OCI-LY7 (cell line): ENCODE results near the gene XRCC5. TPM values are rescaled to one million over a fixed set of nuclear protein-coding genes. Genes with fewer than 3 reads are reported as not detected.

ENCODE experiments used
- BruUV-seq: library from RNA; stranded (reverse); fragments of 400-500 nt; replicated peaks from 2 replicates; lab custom pipeline; 2021; lab: Mats Ljungman, UMichigan
- CTCF ChIA-PET: fragments of 300-600 bp; sonication (Branson Sonifier 250); formaldehyde crosslinking; loops from one replicate; lab custom pipeline; 2022; ENCODE audit warnings: antibody characterized with exemption; ENCODE audit not compliant: unreplicated experiment; lab: Charles Lee
- POLR2A ChIA-PET: fragments of 300-600 bp; sonication (Branson Sonifier 250); formaldehyde crosslinking; loops from one replicate; lab custom pipeline; 2022; ENCODE audit warnings: antibody characterized with exemption; lab: Charles Lee
- DNase-seq: peaks from one replicate; pipeline ENCODE4 v3.0.0-alpha.2; 2015; ENCODE audit warnings: low spot score
- H2AFZ ChIP-seq: fragments of 200-600 bp; sonication (generic), shearing (Covaris generic); 2 replicates; pipeline ENCODE4 v1.6.1; 2014; ENCODE audit warnings: mild to moderate bottlenecking, antibody characterized with exemption, low read length, moderate library complexity
- H3K27ac ChIP-seq: fragments of 200-600 bp; sonication (generic); 2 replicates; pipeline ENCODE4 v1.5.1; 2014; ENCODE audit warnings: mixed run types, low read depth, mild to moderate bottlenecking, moderate library complexity, low read length, inconsistent platforms; ENCODE audit not compliant: poor library complexity, severe bottlenecking
- H3K36me3 ChIP-seq: fragments of 200-600 bp; sonication (generic); 2 replicates; pipeline ENCODE4 v1.6.1; 2014; ENCODE audit warnings: mild to moderate bottlenecking, antibody characterized with exemption, low read length, moderate library complexity, mixed read lengths; ENCODE audit not compliant: insufficient read depth
- H3K4me1 ChIP-seq: fragments of 200-600 bp; sonication (generic); 2 replicates; pipeline ENCODE4 v1.5.1; 2014; ENCODE audit warnings: mild to moderate bottlenecking, low read length; ENCODE audit not compliant: insufficient read depth, poor library complexity, severe bottlenecking
- H3K4me2 ChIP-seq: fragments of 200-600 bp; sonication (generic); 2 replicates; pipeline ENCODE4 v1.6.1; 2014; ENCODE audit warnings: mild to moderate bottlenecking, low read length
- H3K4me3 ChIP-seq: fragments of 200-600 bp; sonication (generic); 2 replicates; pipeline ENCODE4 v1.5.1; 2014; ENCODE audit warnings: mild to moderate bottlenecking, low read depth, low read length; ENCODE audit not compliant: poor library complexity, severe bottlenecking
- H3K79me2 ChIP-seq: fragments of 200-600 bp; sonication (generic); 2 replicates; pipeline ENCODE4 v1.6.1; 2016; ENCODE audit warnings: low read depth, mild to moderate bottlenecking, low read length, moderate library complexity, mixed read lengths; ENCODE audit not compliant: insufficient read depth
- H3K9me2 ChIP-seq: fragments of 200-600 bp; sonication (generic); 2 replicates; pipeline ENCODE4 v1.6.1; 2016; ENCODE audit warnings: mild to moderate bottlenecking, low read length, mixed read lengths; ENCODE audit not compliant: insufficient read depth
- H3K9me3 ChIP-seq: fragments of 200-600 bp; sonication (generic); 2 replicates; pipeline ENCODE4 v1.6.1; 2014; ENCODE audit warnings: mild to moderate bottlenecking, mixed run types, low read length, mixed read lengths
- H4K20me1 ChIP-seq: fragments of 200-600 bp; sonication (generic); 2 replicates; pipeline ENCODE4 v1.6.1; 2014; ENCODE audit warnings: mild to moderate bottlenecking, antibody characterized with exemption, low read length, moderate library complexity, mixed read lengths; ENCODE audit not compliant: insufficient read depth
- CTCF ChIP-seq: fragments of 200-600 bp; sonication (generic); conservative IDR thresholded peaks from 2 replicates; pipeline ENCODE4 v1.5.1; 2014; ENCODE audit warnings: mild to moderate bottlenecking, antibody characterized with exemption, low read length, moderate library complexity, mixed read lengths
- EZH2phosphoT487 ChIP-seq: fragments of 200-600 bp; sonication (generic); IDR thresholded peaks from 2 replicates; pipeline ENCODE4 v1.6.1; 2018; ENCODE audit warnings: low read depth, borderline replicate concordance, mild to moderate bottlenecking, mixed run types, antibody characterized with exemption, low read length, moderate library complexity, mixed read lengths
- intact Hi-C: fragments of 100-400 bp; cut with micrococcal nuclease; formaldehyde crosslinking; loops from one replicate; pipeline ENCODE4 v1.10.0; 2022; ENCODE audit not compliant: unreplicated experiment
- total RNA-seq, 2 experiments: library from RNA; depleted of rRNA in 1 of 2; stranded (reverse); fragments of >200 nt in 1 of 2; shearing (Covaris generic) in 1 of 2; gene quantifications; 2 replicates each; pipeline ENCODE4 v1.2.3, GENCODE V29; 2014 to 2022

The XRCC5 gene
- total RNA-seq, 2 experiments from 2014 or later: 174 to 344 TPM

DNA sequence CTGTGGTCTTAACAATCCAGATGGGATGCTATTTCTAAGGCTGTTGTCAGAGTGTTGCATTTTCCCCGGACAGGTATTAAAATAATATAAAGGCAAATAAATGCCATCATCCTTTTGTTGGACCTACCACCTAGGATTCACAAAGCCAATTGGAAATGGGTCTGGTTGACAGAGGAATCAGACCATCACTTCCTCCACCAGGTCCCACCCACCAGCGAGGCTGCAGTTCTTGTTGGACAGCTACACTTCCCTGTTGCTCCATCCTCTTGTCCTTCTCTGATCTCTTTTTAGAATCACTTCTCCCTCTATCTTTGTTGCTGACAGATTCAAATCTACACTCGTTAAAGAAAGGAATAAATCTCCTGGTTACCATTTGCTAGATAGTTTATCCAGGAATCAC, 26.3 kb upstream of the XRCC5 start:
- Histone ChIP-seq H4K20me1 (no peaks in the 10 kb centered on the region), H3K4me3 (peak overlapping the region; percentile 73), H3K4me1 (peaks cover 36% of the 10 kb centered on the region), H3K27ac (peak overlapping the region; percentile 59), H3K79me2 (no peaks in the 10 kb centered on the region), H3K9me2 (no peaks in the 10 kb centered on the region), H3K36me3 (no peaks in the 10 kb centered on the region), H3K4me2 (peak overlapping the region; percentile 76), H3K9me3 (no peaks in the 10 kb centered on the region), H2AFZ (peak overlapping the region; percentile 13; the same call in 1 of the 2 replicates)
- ChIA-PET CTCF (no interaction called here), POLR2A (interaction anchor here (0.9 kb wide), 1 partner anchor 10 kb away, joined by 4 read pairs; no protein-coding TSS in a partner anchor)
- no TSS peak for BruUV-seq
- TF ChIP-seq CTCF (no peak), EZH2phosphoT487 (no peak)
- peak; percentile 26 for DNase-seq
- intact Hi-C loops: no loop called here

DNA sequence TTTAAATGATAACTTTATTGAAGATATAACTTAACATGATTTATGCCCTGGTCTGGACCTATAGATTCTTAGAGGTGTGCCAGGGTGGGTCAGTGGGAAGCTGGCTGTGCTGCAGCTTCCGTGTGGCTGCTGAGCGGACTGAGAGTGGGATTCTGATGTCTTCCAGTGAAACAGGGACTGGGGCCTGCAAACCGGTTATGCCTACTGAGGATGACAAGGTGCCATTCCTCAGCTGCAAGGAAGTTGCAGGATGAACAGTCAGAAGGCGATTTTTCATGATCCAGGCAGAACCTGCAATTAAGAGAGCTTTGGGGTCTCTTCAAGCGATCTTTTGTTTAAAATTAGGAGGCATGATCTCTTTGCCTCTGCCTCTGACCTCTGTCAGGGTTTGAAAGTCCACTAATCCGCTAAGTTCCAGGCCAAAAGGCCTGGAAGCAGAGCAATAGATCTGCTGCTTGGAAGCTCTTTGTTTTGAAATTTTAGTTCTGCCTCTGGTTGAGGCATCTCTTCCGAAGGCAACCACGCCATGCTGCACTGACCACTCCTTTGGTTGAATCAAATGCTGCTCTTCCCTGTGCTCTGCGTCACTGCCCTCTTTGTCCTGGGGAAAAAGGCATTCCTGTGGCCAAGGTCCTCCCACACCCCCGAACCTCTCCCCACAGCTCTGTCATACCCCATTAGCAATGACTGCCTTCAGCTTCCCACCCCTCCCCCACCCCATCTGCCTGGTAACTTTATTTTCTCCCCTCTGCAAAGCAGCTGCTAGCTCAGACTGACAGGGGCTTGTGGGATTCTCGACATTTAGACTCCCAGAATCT, 25.5 kb upstream of the XRCC5 start:
- peaks cover 36% of the 10 kb centered on the region for H3K4me1 ChIP-seq
- H3K4me2 ChIP-seq: peak overlapping the region; percentile 76

More for the DNA sequence above, 25.5 kb upstream of the XRCC5 start:
- ChIA-PET POLR2A (interaction anchor here (0.6 to 1.4 kb wide), 5 partner anchors 9 to 526 kb away, joined by 3 to 10 read pairs (median 4); partner anchors contain the start of gene XRCC5), CTCF (interaction anchor here (0.6 to 1.1 kb wide), 2 partner anchors 24 to 50 kb away, joined by 3 to 4 read pairs; no protein-coding TSS in a partner anchor)
- H3K4me3 ChIP-seq: no peak overlapping the region
- no peaks in the 10 kb centered on the region for H3K9me3 ChIP-seq
- no peak for DNase-seq
- no peaks in the 10 kb centered on the region for H3K79me2 ChIP-seq
- H3K9me2 ChIP-seq: no peaks in the 10 kb centered on the region
- no peaks in the 10 kb centered on the region for H3K36me3 ChIP-seq
- no peaks in the 10 kb centered on the region for H4K20me1 ChIP-seq
- intact Hi-C loops: loop anchor here (2.0 kb wide), 1 partner anchor 25 kb away; no protein-coding TSS in a partner anchor
- no peak for TF ChIP-seq CTCF
- no peak for TF ChIP-seq EZH2phosphoT487
- peak overlapping the region; percentile 32; the same call in 1 of the 2 replicates for H2AFZ ChIP-seq
- no TSS peak for BruUV-seq
- peak overlapping the region; percentile 59 for H3K27ac ChIP-seq
